GM23338 (cell line): ENCODE measurements around the gene METTL18. TPM values are rescaled to one million over a fixed set of nuclear protein-coding genes. Genes with fewer than 3 reads are reported as not detected.
A peak's percentile ranks its signal among the peaks of the same experiment; 100 is the strongest.

Source experiments
- ATAC-seq: fragments of 200-7000 bp; cut with Tn5 transposase; 3 replicates; pipeline ENCODE4 v1.9.1; 2020
- DNase-seq: peaks from one replicate; pipeline ENCODE4 v3.0.0-alpha.2; 2015; ENCODE audit warnings: low spot score
- H2AFZ ChIP-seq: fragments of 200-600 bp; sonication (generic); 2 replicates; pipeline ENCODE4 v1.8.0; 2016; ENCODE audit warnings: antibody characterized with exemption, mild to moderate bottlenecking, moderate library complexity
- H3F3A ChIP-seq: fragments of 200-600 bp; sonication (generic); replicated peaks from 2 replicates; pipeline ENCODE4 v1.8.0; 2017; ENCODE audit warnings: antibody characterized with exemption, mixed run types, low read depth
- H3K27ac ChIP-seq: fragments of 200-600 bp; sonication (generic); 2 replicates; pipeline ENCODE4 v1.6.1; 2016; ENCODE audit warnings: low read depth
- H3K27me3 ChIP-seq: fragments of 200-600 bp; sonication (generic); 2 replicates; pipeline ENCODE4 v1.8.0; 2016; ENCODE audit warnings: mild to moderate bottlenecking, mixed run types, moderate library complexity; ENCODE audit not compliant: insufficient read depth
- H3K36me3 ChIP-seq: fragments of 200-600 bp; sonication (generic); 2 replicates; pipeline ENCODE4 v1.8.0; 2016; ENCODE audit warnings: mild to moderate bottlenecking; ENCODE audit not compliant: insufficient read depth
- H3K4me1 ChIP-seq: fragments of 200-600 bp; sonication (generic); 2 replicates; pipeline ENCODE4 v1.8.0; 2016; ENCODE audit warnings: mild to moderate bottlenecking, moderate library complexity; ENCODE audit not compliant: insufficient read depth
- H3K4me2 ChIP-seq: fragments of 200-600 bp; sonication (generic); 2 replicates; pipeline ENCODE4 v1.7.1; 2017; ENCODE audit warnings: mixed run types
- H3K4me3 ChIP-seq: fragments of 200-600 bp; sonication (generic); 2 replicates; pipeline ENCODE4 v1.6.1; 2016; ENCODE audit warnings: mixed run types
- H3K79me2 ChIP-seq: fragments of 200-600 bp; sonication (generic); replicated peaks from 2 replicates; pipeline ENCODE4 v1.8.0; 2017; ENCODE audit warnings: mild to moderate bottlenecking; ENCODE audit not compliant: insufficient read depth
- H3K9me2 ChIP-seq: fragments of 200-600 bp; sonication (generic); 2 replicates; pipeline ENCODE4 v1.8.0; 2017; ENCODE audit not compliant: insufficient read depth
- H4K20me1 ChIP-seq: fragments of 200-600 bp; sonication (generic); replicated peaks from 2 replicates; pipeline ENCODE4 v1.8.0; 2017; ENCODE audit warnings: mild to moderate bottlenecking; ENCODE audit not compliant: insufficient read depth
- H3K27ac Mint-ChIP-seq: 2 replicates; pipeline ENCODE4 v1.8.0; 2020; ENCODE audit warnings: inconsistent platforms, mild to moderate bottlenecking, moderate library complexity, mixed read lengths
- H3K27me3 Mint-ChIP-seq: 3 replicates; pipeline ENCODE4 v1.8.0; 2022; ENCODE audit warnings: low read depth, mild to moderate bottlenecking, moderate library complexity, mixed read lengths, inconsistent platforms; ENCODE audit not compliant: insufficient read depth, poor library complexity
- H3K36me3 Mint-ChIP-seq: 3 replicates; pipeline ENCODE4 v1.8.0; 2021; ENCODE audit warnings: low read depth, mild to moderate bottlenecking, inconsistent platforms, moderate library complexity, mixed read lengths
- H3K4me1 Mint-ChIP-seq: 3 replicates; pipeline ENCODE4 v1.8.0; 2020; ENCODE audit warnings: mild to moderate bottlenecking, inconsistent platforms, mixed read lengths
- H3K4me3 Mint-ChIP-seq: 3 replicates; pipeline ENCODE4 v1.8.0; 2021; ENCODE audit warnings: moderate library complexity, mild to moderate bottlenecking, inconsistent platforms, mixed read lengths
- H3K9me3 Mint-ChIP-seq: 3 replicates; pipeline ENCODE4 v1.8.0; 2020; ENCODE audit warnings: moderate library complexity, mild to moderate bottlenecking, inconsistent platforms, mixed read lengths
- CREB1 ChIP-seq: fragments of 250-450 bp; sonication (Bioruptor Pico); IDR thresholded peaks from 2 replicates; pipeline ENCODE4 v1.5.0; 2020; ENCODE audit warnings: low read depth, mild to moderate bottlenecking, moderate library complexity
- CTCF ChIP-seq, 2 experiments: fragments of 200-600 bp in 1 of 2; sonication (generic) in 1 of 2; conservative IDR thresholded peaks; 2 replicates each; pipeline versions ENCODE4 v1.5.1 to v1.6.1; 2016 to 2017; ENCODE audit warnings: antibody characterized with exemption in 2 of 2, low read depth in 2 of 2, mild to moderate bottlenecking in 2 of 2, moderate library complexity in 1 of 2
- ETS1 ChIP-seq: IDR thresholded peaks from 2 replicates; pipeline ENCODE4 v1.6.1; 2016; ENCODE audit warnings: antibody characterized with exemption
- EZH2 ChIP-seq: fragments of 200-600 bp; sonication (generic); IDR thresholded peaks from one replicate; pipeline ENCODE4 v1.8.0; 2017; ENCODE audit warnings: antibody characterized with exemption, mild to moderate bottlenecking, low read depth; ENCODE audit not compliant: unreplicated experiment
- JUNB ChIP-seq: IDR thresholded peaks from one replicate; pipeline ENCODE4 v1.6.1; 2016; ENCODE audit warnings: antibody characterized with exemption; ENCODE audit not compliant: unreplicated experiment
- NANOG ChIP-seq: IDR thresholded peaks from 2 replicates; pipeline ENCODE4 v1.6.1; 2016; ENCODE audit warnings: antibody characterized with exemption, borderline replicate concordance
- POLR2AphosphoS5 ChIP-seq: IDR thresholded peaks from 2 replicates; pipeline ENCODE4 v1.6.1; 2016; ENCODE audit warnings: antibody characterized with exemption, low read depth
- STAT1 ChIP-seq: IDR thresholded peaks from one replicate; pipeline ENCODE4 v1.6.1; 2016; ENCODE audit warnings: antibody characterized with exemption; ENCODE audit not compliant: unreplicated experiment
- ZNF114 ChIP-seq: fragments of 250-450 bp; sonication (Bioruptor Pico); IDR thresholded peaks from 2 replicates; pipeline ENCODE4 v1.5.0; 2020; ENCODE audit warnings: mild to moderate bottlenecking, moderate library complexity
- polyA plus RNA-seq: library from polyadenylated mRNA; unstranded; fragments of >200 nt; fragmentation: Nextera tagmentation; extraction: Ambion mirVana; gene quantifications from 2 replicates; pipeline ENCODE4 v1.2.1, GENCODE V29; 2016
- total RNA-seq: library from RNA; depleted of rRNA; stranded (reverse); fragments of >200 nt; shearing (Covaris generic); gene quantifications from 2 replicates; pipeline ENCODE4 v1.2.3, GENCODE V29; 2014
- TF ChIP-seq, protein P1 (sequence below): IDR thresholded peaks from one replicate; pipeline ENCODE4 v1.6.1; 2018; ENCODE audit warnings: antibody characterized with exemption; ENCODE audit not compliant: unreplicated experiment

METTL18 gene
- total and polyA plus RNA-seq, 2 experiments from 2014 or later = 9.9 to 13.6 TPM

DNA sequence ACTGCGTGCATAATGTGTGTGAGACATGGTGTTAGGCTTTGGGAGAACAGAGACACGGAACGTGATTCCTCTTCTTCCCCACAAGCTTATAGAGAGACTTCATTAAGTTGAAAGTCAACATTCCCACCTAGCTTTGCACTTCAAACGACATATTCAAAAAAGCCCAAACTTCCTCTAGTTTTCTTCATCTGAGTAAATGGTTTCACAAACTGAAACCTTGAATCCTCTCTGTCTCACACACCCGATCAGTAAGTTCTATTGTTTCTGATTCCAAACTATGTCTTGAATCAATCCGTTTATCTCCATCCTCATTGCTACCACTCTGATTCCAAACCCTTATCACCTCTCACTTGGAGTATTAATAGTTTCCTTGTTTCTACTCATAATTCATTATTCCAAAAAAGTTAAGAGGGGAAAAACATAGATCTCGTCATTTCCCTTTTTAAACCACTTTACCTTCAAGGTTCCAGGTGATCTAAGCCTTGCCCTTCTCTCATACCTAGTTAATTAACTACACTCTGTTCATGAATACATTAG lies 1.6 kb upstream of the METTL18 start:
- Histone ChIP-seq H3F3A (no peaks in the 10 kb centered on the region), H3K4me2 (peak overlapping the region; percentile 93), H3K27me3 (no peaks in the 10 kb centered on the region), H3K4me1 (peaks cover 23% of the 10 kb centered on the region), H2AFZ (no peak overlapping the region), H3K79me2 (peaks cover 40% of the 10 kb centered on the region), H3K9me2 (no peaks in the 10 kb centered on the region), H3K36me3 (no peaks in the 10 kb centered on the region; the same call in 1 of the 2 replicates), H3K27ac (no peak overlapping the region), H3K4me3 (peak overlapping the region; percentile 87), H4K20me1 (no peaks in the 10 kb centered on the region)
- ATAC-seq = no peak
- no peaks in the 10 kb centered on the region; the same call in 2 of the 3 replicates for H3K9me3 Mint-ChIP-seq
- no peak for TF ChIP-seq ETS1
- TF ChIP-seq POLR2AphosphoS5 = no peak
- no peak for TF ChIP-seq CREB1 (CRISPR knock-in tag)
- TF ChIP-seq CTCF (conservative IDR thresholded peaks at IDR 0.05; ENCODE audit: low read depth in 2 of 2) = no peak
- TF ChIP-seq JUNB = no peak
- no peak for TF ChIP-seq NANOG
- no peak for TF ChIP-seq ZNF114 (CRISPR knock-in tag)
- no peak for TF ChIP-seq STAT1
- peaks cover 23% of the 10 kb centered on the region for H3K4me1 Mint-ChIP-seq
- peak overlapping the region; percentile 1; the same call in 1 of the 2 replicates for H3K27ac Mint-ChIP-seq
- no peak for DNase-seq
- peaks cover 8% of the 10 kb centered on the region for H3K27me3 Mint-ChIP-seq
- H3K4me3 Mint-ChIP-seq = peak overlapping the region; percentile 85
- H3K36me3 Mint-ChIP-seq = peaks cover 24% of the 10 kb centered on the region

- Histone ChIP-seq H3F3A (no peaks in the 10 kb centered on the region), H3K4me3 (peak overlapping the region; percentile 87), H3K27me3 (no peaks in the 10 kb centered on the region), H3K79me2 (peaks cover 40% of the 10 kb centered on the region), H4K20me1 (no peaks in the 10 kb centered on the region), H2AFZ (peak overlapping the region; percentile 78; the same call in 1 of the 2 replicates), H3K4me2 (peak overlapping the region; percentile 93), H3K36me3 (no peaks in the 10 kb centered on the region; the same call in 1 of the 2 replicates), H3K27ac (peak overlapping the region; percentile 74), H3K4me1 (peaks cover 25% of the 10 kb centered on the region), H3K9me2 (no peaks in the 10 kb centered on the region)
- H3K9me3 Mint-ChIP-seq = no peaks in the 10 kb centered on the region; the same call in 2 of the 3 replicates
- peaks cover 24% of the 10 kb centered on the region for H3K4me1 Mint-ChIP-seq
- peaks cover 8% of the 10 kb centered on the region for H3K27me3 Mint-ChIP-seq
- peak; percentile 14 for ATAC-seq
- peaks cover 28% of the 10 kb centered on the region for H3K36me3 Mint-ChIP-seq
- H3K27ac Mint-ChIP-seq = peak overlapping the region; percentile 100
- peak overlapping the region; percentile 85 for H3K4me3 Mint-ChIP-seq
- no peak for TF ChIP-seq EZH2
- no peak for TF ChIP-seq STAT1
- TF ChIP-seq JUNB = no peak
- TF ChIP-seq, protein P1, sequence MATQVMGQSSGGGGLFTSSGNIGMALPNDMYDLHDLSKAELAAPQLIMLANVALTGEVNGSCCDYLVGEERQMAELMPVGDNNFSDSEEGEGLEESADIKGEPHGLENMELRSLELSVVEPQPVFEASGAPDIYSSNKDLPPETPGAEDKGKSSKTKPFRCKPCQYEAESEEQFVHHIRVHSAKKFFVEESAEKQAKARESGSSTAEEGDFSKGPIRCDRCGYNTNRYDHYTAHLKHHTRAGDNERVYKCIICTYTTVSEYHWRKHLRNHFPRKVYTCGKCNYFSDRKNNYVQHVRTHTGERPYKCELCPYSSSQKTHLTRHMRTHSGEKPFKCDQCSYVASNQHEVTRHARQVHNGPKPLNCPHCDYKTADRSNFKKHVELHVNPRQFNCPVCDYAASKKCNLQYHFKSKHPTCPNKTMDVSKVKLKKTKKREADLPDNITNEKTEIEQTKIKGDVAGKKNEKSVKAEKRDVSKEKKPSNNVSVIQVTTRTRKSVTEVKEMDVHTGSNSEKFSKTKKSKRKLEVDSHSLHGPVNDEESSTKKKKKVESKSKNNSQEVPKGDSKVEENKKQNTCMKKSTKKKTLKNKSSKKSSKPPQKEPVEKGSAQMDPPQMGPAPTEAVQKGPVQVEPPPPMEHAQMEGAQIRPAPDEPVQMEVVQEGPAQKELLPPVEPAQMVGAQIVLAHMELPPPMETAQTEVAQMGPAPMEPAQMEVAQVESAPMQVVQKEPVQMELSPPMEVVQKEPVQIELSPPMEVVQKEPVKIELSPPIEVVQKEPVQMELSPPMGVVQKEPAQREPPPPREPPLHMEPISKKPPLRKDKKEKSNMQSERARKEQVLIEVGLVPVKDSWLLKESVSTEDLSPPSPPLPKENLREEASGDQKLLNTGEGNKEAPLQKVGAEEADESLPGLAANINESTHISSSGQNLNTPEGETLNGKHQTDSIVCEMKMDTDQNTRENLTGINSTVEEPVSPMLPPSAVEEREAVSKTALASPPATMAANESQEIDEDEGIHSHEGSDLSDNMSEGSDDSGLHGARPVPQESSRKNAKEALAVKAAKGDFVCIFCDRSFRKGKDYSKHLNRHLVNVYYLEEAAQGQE = no peak
- no peak for TF ChIP-seq CREB1 (CRISPR knock-in tag)
- DNase-seq = peak; percentile 52
These were observed 980 bp upstream of the METTL18 start for GRCh38 chr1:169795687-169796086.
